K562 (cell line): Measurements from ENCODE around the gene TMEM185B. TPM values are rescaled to one million over a fixed set of nuclear protein-coding genes. Genes with fewer than 3 reads are reported as not detected.

Experiments
- ADNP ChIP-seq: fragments of 200-800 bp; sonication (Bioruptor generic); IDR thresholded peaks from 2 replicates; pipeline ENCODE4 v1.6.1; 2016; ENCODE audit warnings: missing genetic modification characterization, missing compliant biosample characterization
- ATF4 ChIP-seq: fragments of 450-650 bp; formaldehyde crosslinking; IDR thresholded peaks from 2 replicates; pipeline ENCODE4 v1.4.0; 2022; ENCODE audit warnings: mild to moderate bottlenecking, moderate library complexity
- ATF7 ChIP-seq: fragments of 450-650 bp; IDR thresholded peaks from 2 replicates; pipeline ENCODE4 v1.7.1; 2014; ENCODE audit warnings: mild to moderate bottlenecking, moderate library complexity
- CBFA2T2 ChIP-seq: fragments of 450-650 bp; conservative IDR thresholded peaks from 2 replicates; pipeline ENCODE4 v1.6.1; 2017; ENCODE audit warnings: mild to moderate bottlenecking
- CUX1 ChIP-seq: fragments of 200-800 bp; sonication (Bioruptor generic); IDR thresholded peaks from 2 replicates; pipeline ENCODE4 v1.6.1; 2016; ENCODE audit warnings: missing genetic modification characterization, missing compliant biosample characterization
- DACH1 ChIP-seq: fragments of 450-650 bp; IDR thresholded peaks from 2 replicates; pipeline ENCODE4 v1.6.1; 2018; ENCODE audit not compliant: partially characterized antibody
- DLX4 ChIP-seq: fragments of 250-450 bp; sonication (Bioruptor Pico); IDR thresholded peaks from 2 replicates; pipeline ENCODE4 v1.6.1; 2021; ENCODE audit warnings: mild to moderate bottlenecking
- DPF2 ChIP-seq: fragments of 450-650 bp; IDR thresholded peaks from 2 replicates; pipeline ENCODE4 v1.6.1; 2016
- EGR1 ChIP-seq: fragments of 450-650 bp; conservative IDR thresholded peaks from 2 replicates; pipeline ENCODE4 v1.6.1; 2017; ENCODE audit warnings: mild to moderate bottlenecking
- FOXK2 ChIP-seq, 2 experiments: fragments of 450-650 bp; IDR thresholded peaks in 1 of 2; conservative IDR thresholded peaks in 1 of 2; 2 replicates each; pipeline ENCODE4 v1.6.1; 2016; ENCODE audit warnings: low read depth in 2 of 2, mild to moderate bottlenecking in 1 of 2
- HDAC3 ChIP-seq: fragments of 450-650 bp; IDR thresholded peaks from 2 replicates; pipeline ENCODE4 v1.6.1; 2018; ENCODE audit warnings: borderline replicate concordance, mild to moderate bottlenecking, moderate library complexity; ENCODE audit not compliant: partially characterized antibody
- JUN ChIP-seq, 2 experiments: sonication (generic) in 1 of 2; formaldehyde crosslinking in 1 of 2; IDR thresholded peaks; 2 replicates each; pipeline versions ENCODE4 v1.6.1 to v1.8.0; 2012 to 2022; ENCODE audit warnings: borderline replicate concordance in 2 of 2, mild to moderate bottlenecking in 2 of 2, improper control_type of control experiment in 1 of 2, low read depth in 1 of 2, low read length in 1 of 2, missing genetic modification reagents in 1 of 2
- JUND ChIP-seq, 2 experiments: IDR thresholded peaks; 2 replicates in 1 of 2; 3 replicates in 1 of 2; pipeline ENCODE4 v1.6.1; 2011; ENCODE audit warnings: borderline replicate concordance in 2 of 2, low read depth in 2 of 2, low read length in 2 of 2, improper control_type of control experiment in 1 of 2, missing biosample characterization in 1 of 2, missing genetic modification characterization in 1 of 2, missing genetic modification reagents in 1 of 2
- MCM5 ChIP-seq: fragments of 450-650 bp; IDR thresholded peaks from 2 replicates; pipeline ENCODE4 v1.6.1; 2016; ENCODE audit warnings: low read depth
- NFE2 ChIP-seq: IDR thresholded peaks from 2 replicates; pipeline ENCODE4 v1.6.1; 2014; ENCODE audit warnings: antibody characterized with exemption, low read depth
- NRF1 ChIP-seq, 2 experiments: fragments of 450-650 bp; IDR thresholded peaks in 1 of 2; conservative IDR thresholded peaks in 1 of 2; 2 replicates each; pipeline ENCODE4 v1.6.1; 2014; ENCODE audit warnings: mild to moderate bottlenecking in 2 of 2
- PRPF4 ChIP-seq: fragments of 200-400 bp; formaldehyde crosslinking; IDR thresholded peaks from one replicate; pipeline ENCODE4 v1.6.1; 2017; ENCODE audit warnings: low read length, low read depth, mild to moderate bottlenecking; ENCODE audit not compliant: insufficient read depth, poor library complexity, severe bottlenecking
- SMARCA4 ChIP-seq: fragments of 450-650 bp; IDR thresholded peaks from 2 replicates; pipeline ENCODE4 v1.6.1; 2016
- ZKSCAN1 ChIP-seq: fragments of 150-350 bp; IDR thresholded peaks from 2 replicates; pipeline ENCODE4 v1.6.1; 2016; ENCODE audit warnings: low read depth, low read length
- ZNF347 ChIP-seq: fragments of 450-650 bp; formaldehyde crosslinking; IDR thresholded peaks from 2 replicates; pipeline ENCODE4 v1.4.0; 2020; ENCODE audit warnings: low read depth, mild to moderate bottlenecking, moderate library complexity
- polyA plus RNA-seq, 8 experiments: library from polyadenylated mRNA; depleted of rRNA in 4 of 8; stranded (reverse) in 5 of 8; unstranded in 3 of 8; fragments of >200 nt; fragmentation: Nextera tagmentation in 2 of 8; fragmentation: Illumina TruSeq in 1 of 8; extraction: Ambion mirVana in 2 of 8; extraction: Trizol in 1 of 8; gene quantifications; 2 replicates each; pipeline versions ENCODE4 v1.2.1 to v1.2.3, GENCODE V29; 2011 to 2014; ENCODE audit warnings: inconsistent platforms in 1 of 8, missing spikeins in 1 of 8
- total RNA-seq, 7 experiments: library from RNA; depleted of rRNA in 6 of 7; stranded (reverse); fragments of >200 nt in 6 of 7; fragmentation: Illumina TruSeq in 2 of 7; extraction: Trizol in 2 of 7; gene quantifications; 2 replicates each; pipeline versions ENCODE4 v1.2.1 to v1.2.3, GENCODE V29; 2011 to 2021; ENCODE audit warnings: low replicate concordance in 1 of 7

The TMEM185B gene
- total and polyA plus RNA-seq, 9 of the 15 experiments (the other 6 are each of a cell fraction or from before 2014, with no cell fraction given): 2.9 to 28.2 (median 11.5) TPM

- peak; percentile 90 for TF ChIP-seq JUND (IDR thresholded peaks at IDR 0.05; ENCODE audit: borderline replicate concordance, low read depth, low read length)
- TF ChIP-seq JUND (tag; IDR thresholded peaks at IDR 0.05; ENCODE audit: borderline replicate concordance, low read depth, low read length): peak; percentile 83; the same call in 1 of the 3 replicates
- peak in 1 of 2 experiments; percentile 32; a peak in 1 of 4 replicates for TF ChIP-seq FOXK2 (conservative IDR thresholded peaks at IDR 0.05 in 1 of 2, IDR thresholded peaks at IDR 0.05 in 1 of 2; ENCODE audit: low read depth in 2 of 2)
- peak; percentile 11 to 24; a peak in 2 of 4 replicates for TF ChIP-seq NRF1 (conservative IDR thresholded peaks at IDR 0.05 in 1 of 2, IDR thresholded peaks at IDR 0.05 in 1 of 2)
- TF ChIP-seq DLX4 (CRISPR knock-in tag): no peak
- no peak for TF ChIP-seq ZKSCAN1
- TF ChIP-seq SMARCA4: peak; percentile 81
- TF ChIP-seq PRPF4: no peak
- 0 out of 2 replicates have a peak, but pooled peaks have one; percentile 18 for TF ChIP-seq CBFA2T2
- no peak for TF ChIP-seq DACH1
- no peak for TF ChIP-seq ADNP (tag)
- peak; percentile 85 for TF ChIP-seq EGR1
- no peak for TF ChIP-seq MCM5
- TF ChIP-seq HDAC3: no peak
- peak; percentile 41 for TF ChIP-seq NFE2
- peak; percentile 32; the same call in 1 of the 2 replicates for TF ChIP-seq ATF7
- no peak for TF ChIP-seq ATF4 (CRISPR knock-in tag)
- TF ChIP-seq DPF2: peak; percentile 84
- no peak for TF ChIP-seq ZNF347 (CRISPR knock-in tag)
- TF ChIP-seq JUN (IDR thresholded peaks at IDR 0.05; ENCODE audit: borderline replicate concordance, low read depth, low read length): peak; percentile 52; the same call in 1 of the 2 replicates
- no peak for TF ChIP-seq JUN (CRISPR knock-in tag; IDR thresholded peaks at IDR 0.05; ENCODE audit: borderline replicate concordance)
- TF ChIP-seq CUX1 (CRISPR knock-in tag): no peak
Observed at GRCh38 chr2:120262761-120263428, 39.7 kb upstream of the TMEM185B start (continued).
